MM.1S (cell line): ENCODE results near the gene ASB6.

Experiments
- DNase-seq: peaks from one replicate; pipeline ENCODE4 v3.0.0-alpha.2; 2015
- H2AFZ ChIP-seq: fragments of 300-600 bp; sonication (generic); 2 replicates; pipeline ENCODE4 v1.6.0; 2016; ENCODE audit warnings: antibody characterized with exemption, low read length
- H3F3A ChIP-seq: fragments of 300-600 bp; sonication (generic); 2 replicates; pipeline ENCODE4 v1.6.1; 2016; ENCODE audit warnings: mild to moderate bottlenecking, antibody characterized with exemption, low read length, moderate library complexity, mixed read lengths; ENCODE audit not compliant: insufficient read depth
- H3K27ac ChIP-seq: fragments of 300-600 bp; sonication (generic); 2 replicates; pipeline ENCODE4 v1.5.1; 2016; ENCODE audit warnings: mild to moderate bottlenecking, low read length
- H3K27me3 ChIP-seq: fragments of 300-600 bp; sonication (generic); replicated peaks from 2 replicates; pipeline ENCODE4 v1.6.0; 2016; ENCODE audit warnings: low read length; ENCODE audit not compliant: insufficient read depth
- H3K36me3 ChIP-seq: fragments of 300-600 bp; sonication (generic); replicated peaks from 2 replicates; pipeline ENCODE4 v1.6.1; 2016; ENCODE audit warnings: mild to moderate bottlenecking, low read length, mixed read lengths; ENCODE audit not compliant: insufficient read depth
- H3K4me1 ChIP-seq: fragments of 300-600 bp; sonication (generic); 2 replicates; pipeline ENCODE4 v1.6.1; 2016; ENCODE audit warnings: low read length, mixed read lengths
- H3K4me2 ChIP-seq: fragments of 300-600 bp; sonication (generic); 2 replicates; pipeline ENCODE4 v1.6.0; 2016; ENCODE audit warnings: low read depth, low read length
- H3K4me3 ChIP-seq: fragments of 300-600 bp; sonication (generic); 2 replicates; pipeline ENCODE4 v1.5.1; 2016; ENCODE audit warnings: low read length, mixed read lengths
- H3K79me2 ChIP-seq: fragments of 300-600 bp; sonication (generic); 2 replicates; pipeline ENCODE4 v1.6.1; 2016; ENCODE audit warnings: mixed run types, low read length, mixed read lengths
- H3K9ac ChIP-seq: fragments of 300-600 bp; sonication (generic); 2 replicates; pipeline ENCODE4 v1.6.1; 2016; ENCODE audit warnings: low read length, mixed read lengths
- H3K9me2 ChIP-seq: fragments of 300-600 bp; sonication (generic); replicated peaks from 2 replicates; pipeline ENCODE4 v1.6.1; 2016; ENCODE audit warnings: mild to moderate bottlenecking, low read length, mixed read lengths; ENCODE audit not compliant: insufficient read depth
- H3K9me3 ChIP-seq: fragments of 300-600 bp; sonication (generic); replicated peaks from 2 replicates; pipeline ENCODE4 v1.6.1; 2016; ENCODE audit warnings: mild to moderate bottlenecking, low read length, mixed read lengths; ENCODE audit not compliant: insufficient read depth
- H4K20me1 ChIP-seq: fragments of 300-600 bp; sonication (generic); 2 replicates; pipeline ENCODE4 v1.6.1; 2016; ENCODE audit warnings: mild to moderate bottlenecking, low read length, moderate library complexity, mixed read lengths; ENCODE audit not compliant: insufficient read depth
- CTCF ChIP-seq: fragments of 300-600 bp; sonication (generic); IDR thresholded peaks from 2 replicates; pipeline ENCODE4 v1.5.1; 2016; ENCODE audit warnings: antibody characterized with exemption, low read length, mixed read lengths
- EZH2 ChIP-seq: fragments of 300-600 bp; sonication (generic); optimal IDR thresholded peaks from 2 replicates; pipeline ENCODE3; 2017; ENCODE audit warnings: low read depth, mild to moderate bottlenecking, antibody characterized with exemption, low read length, mixed read lengths
- EZH2phosphoT487 ChIP-seq: fragments of 300-600 bp; sonication (generic); IDR thresholded peaks from 2 replicates; pipeline ENCODE4 v1.6.1; 2018; ENCODE audit warnings: antibody characterized with exemption, low read length

The ASB6 gene

DNA sequence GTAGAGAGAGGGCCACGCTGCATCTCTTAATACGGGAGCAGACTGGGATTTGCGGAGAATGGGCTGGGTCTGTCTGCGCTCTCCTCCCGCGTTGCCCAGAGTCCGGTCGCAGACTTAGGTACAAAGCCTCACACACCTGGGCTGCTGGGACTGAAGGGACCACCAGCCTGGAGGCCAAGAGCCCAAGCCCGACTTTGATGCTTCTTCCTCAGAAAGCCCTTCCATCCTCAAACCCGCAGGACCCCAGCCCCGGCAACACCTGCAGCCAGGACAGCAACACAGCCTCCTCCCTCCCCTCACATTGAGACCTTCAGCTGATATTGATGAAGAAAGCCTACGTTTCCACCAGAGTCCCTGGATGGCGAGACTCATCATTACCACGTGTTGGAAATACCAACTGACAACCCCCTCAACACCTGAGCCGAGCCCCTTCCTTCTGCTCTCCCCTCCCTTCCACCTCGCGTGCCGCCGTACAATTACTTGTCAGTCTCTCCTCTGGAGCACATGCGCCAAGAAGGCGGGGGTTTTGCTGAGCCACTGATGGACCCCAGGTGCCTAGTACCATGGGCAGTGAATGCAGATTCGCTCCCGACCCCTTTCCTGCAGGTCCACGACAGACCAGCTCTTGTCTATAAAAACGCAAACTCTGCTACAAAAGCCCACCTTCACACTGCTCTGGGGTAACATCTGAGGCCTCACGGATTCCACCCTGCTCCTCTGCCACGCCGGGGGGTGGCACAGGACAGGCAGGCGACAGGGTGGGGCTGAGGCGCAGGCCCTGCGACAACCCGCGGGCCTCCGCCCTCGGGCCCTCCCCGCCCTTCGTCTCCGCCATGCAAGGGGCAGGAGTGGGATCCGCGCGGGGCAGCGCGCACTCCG, 841 bp downstream of the ASB6 start:
- TF ChIP-seq EZH2phosphoT487, result no peak
- TF ChIP-seq EZH2, result no peak
- TF ChIP-seq CTCF, result no peak
- H3K27me3 ChIP-seq, result peaks cover 28% of the 10 kb centered on the region
- peak overlapping the region; percentile 88 for H3K9ac ChIP-seq
- DNase-seq, result no peak
- H3K79me2 ChIP-seq, result peaks cover 29% of the 10 kb centered on the region
- H3K9me2 ChIP-seq, result no peaks in the 10 kb centered on the region
- peak overlapping the region; percentile 98 for H3K4me2 ChIP-seq
- no peaks in the 10 kb centered on the region for H3K9me3 ChIP-seq
- peaks cover 9% of the 10 kb centered on the region for H3K4me1 ChIP-seq
- H3K36me3 ChIP-seq, result no peaks in the 10 kb centered on the region
- peak overlapping the region; percentile 91; the same call in 1 of the 2 replicates for H2AFZ ChIP-seq
- H3K27ac ChIP-seq, result no peak overlapping the region; the same call in 1 of the 2 replicates
- H4K20me1 ChIP-seq, result no peaks in the 10 kb centered on the region; the same call in 1 of the 2 replicates
- peaks cover 6% of the 10 kb centered on the region; the same call in 1 of the 2 replicates for H3F3A ChIP-seq
- peak overlapping the region; percentile 99 for H3K4me3 ChIP-seq

DNA sequence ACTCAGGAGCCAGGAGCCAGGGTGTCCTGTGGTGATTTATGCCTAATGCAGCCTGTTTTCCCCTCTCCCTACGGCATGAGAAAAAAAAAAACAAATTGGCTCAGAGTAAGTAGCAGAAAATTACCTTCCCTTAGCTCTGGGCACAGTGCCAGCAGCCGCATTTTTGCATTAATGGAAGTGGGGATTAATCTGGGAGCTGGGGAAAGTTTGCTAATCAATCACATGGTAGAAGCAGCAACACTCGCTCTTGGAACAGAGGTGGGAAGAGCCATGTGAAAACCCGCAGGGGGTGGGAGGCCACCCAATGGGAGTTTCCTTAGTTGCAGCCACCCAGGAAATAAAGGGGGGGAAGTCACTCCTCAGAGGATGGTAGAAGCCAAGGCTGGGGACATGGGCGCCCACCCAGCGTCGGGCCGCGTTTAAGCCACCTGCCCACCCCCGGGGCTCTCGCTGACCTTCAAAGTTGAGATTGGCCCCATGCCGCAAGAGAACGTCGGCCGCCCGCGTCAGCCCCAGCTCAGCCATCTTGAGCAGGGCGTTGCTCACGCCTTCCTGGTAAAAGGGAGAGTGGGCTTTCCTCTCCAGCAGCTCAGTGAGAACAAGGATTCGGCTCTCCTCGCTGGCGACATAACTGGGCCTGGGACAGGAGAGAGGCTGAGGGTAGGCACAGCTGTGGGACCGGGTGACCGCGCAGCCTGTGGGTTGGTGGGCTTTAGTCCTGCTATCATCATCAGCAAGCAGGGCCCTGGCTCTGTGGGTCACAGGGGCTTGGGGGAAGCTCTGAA, 1.7 kb downstream of the ASB6 start:
- Histone ChIP-seq H2AFZ (no peak overlapping the region), H3K79me2 (peaks cover 29% of the 10 kb centered on the region), H3K4me1 (peaks cover 9% of the 10 kb centered on the region), H3K9ac (no peak overlapping the region), H3K36me3 (no peaks in the 10 kb centered on the region), H3K27ac (no peak overlapping the region), H4K20me1 (no peaks in the 10 kb centered on the region; the same call in 1 of the 2 replicates), H3K27me3 (peaks cover 20% of the 10 kb centered on the region), H3K4me2 (peak overlapping the region; percentile 98), H3K9me3 (no peaks in the 10 kb centered on the region), H3K4me3 (0 out of 2 replicates have a peak overlapping the region, but pooled peaks have one; percentile 99), H3K9me2 (no peaks in the 10 kb centered on the region), H3F3A (peaks cover 6% of the 10 kb centered on the region; the same call in 1 of the 2 replicates)
- no peak for TF ChIP-seq EZH2phosphoT487
- DNase-seq, result no peak

GRCh38 chr9:129639756-129640085, 2.2 kb downstream of the ASB6 start:
- H3K4me1 ChIP-seq, result peaks cover 9% of the 10 kb centered on the region
- no peaks in the 10 kb centered on the region for H3K9me3 ChIP-seq
- H3K27me3 ChIP-seq, result peaks cover 14% of the 10 kb centered on the region
- H3K4me3 ChIP-seq, result no peak overlapping the region
- no peak overlapping the region for H3K4me2 ChIP-seq
- TF ChIP-seq EZH2, result no peak
- no peak for TF ChIP-seq EZH2phosphoT487
- no peak for TF ChIP-seq CTCF
- peaks cover 6% of the 10 kb centered on the region; the same call in 1 of the 2 replicates for H3F3A ChIP-seq
- H3K9ac ChIP-seq, result no peak overlapping the region
- H3K36me3 ChIP-seq, result no peaks in the 10 kb centered on the region
- no peak for DNase-seq
- no peak overlapping the region for H3K27ac ChIP-seq
- no peak overlapping the region for H2AFZ ChIP-seq
- no peaks in the 10 kb centered on the region for H3K9me2 ChIP-seq
- H4K20me1 ChIP-seq, result no peaks in the 10 kb centered on the region; the same call in 1 of the 2 replicates
- H3K79me2 ChIP-seq, result peaks cover 33% of the 10 kb centered on the region
